IMR-90 (cell line): ENCODE results near the gene KATNIP. TPM values are rescaled to one million over a fixed set of nuclear protein-coding genes. Genes with fewer than 3 reads are reported as not detected.

ENCODE experiments used
- ATAC-seq: fragments of 200-7000 bp; cut with Tn5 transposase; 2 replicates; pipeline ENCODE4 v1.9.1; 2020; ENCODE audit warnings: low read depth, mild to moderate bottlenecking, moderate library complexity
- BruUV-seq: library from RNA; stranded (reverse); fragments of 400-500 nt; replicated peaks from 2 replicates; lab custom pipeline; 2021; lab: Mats Ljungman, UMichigan
- CTCF ChIA-PET: fragments of 300-600 bp; formaldehyde crosslinking; extraction: SDS; loops from one replicate; lab custom pipeline; 2021; ENCODE audit warnings: antibody characterized with exemption; lab: Yijun Ruan, JAX
- POLR2A ChIA-PET: fragments of 300-600 bp; sonication (Branson Sonifier 250); formaldehyde crosslinking; loops from one replicate; lab custom pipeline; 2022; ENCODE audit warnings: antibody characterized with exemption; ENCODE audit not compliant: unreplicated experiment; lab: Charles Lee
- DNase-seq: peaks from one replicate; pipeline ENCODE4 v3.0.0; 2013
- H2AFZ ChIP-seq: replicated peaks from 2 replicates; pipeline ENCODE3; 2013; ENCODE audit warnings: low read length, mild to moderate bottlenecking; ENCODE audit not compliant: poor library complexity
- H2AK5ac ChIP-seq: 2 replicates; pipeline ENCODE4 v1.6.1; 2013; ENCODE audit warnings: low read depth, low read length, inconsistent platforms
- H2AK9ac ChIP-seq: replicated peaks from 2 replicates; pipeline ENCODE3; 2013; ENCODE audit warnings: mild to moderate bottlenecking, low read depth, low read length, moderate library complexity; ENCODE audit not compliant: poor library complexity
- H2BK120ac ChIP-seq: 2 replicates; pipeline ENCODE4 v1.6.1; 2013; ENCODE audit warnings: low read depth, low read length, inconsistent platforms
- H2BK15ac ChIP-seq: 3 replicates; pipeline ENCODE4 v1.6.1; 2013; ENCODE audit warnings: low read depth, low read length, inconsistent platforms
- H2BK20ac ChIP-seq: 2 replicates; pipeline ENCODE4 v1.6.1; 2013; ENCODE audit warnings: low read depth, mild to moderate bottlenecking, inconsistent platforms, low read length, moderate library complexity
- H2BK5ac ChIP-seq: 2 replicates; pipeline ENCODE4 v1.6.1; 2013; ENCODE audit warnings: mild to moderate bottlenecking, low read depth, low read length, inconsistent platforms; ENCODE audit not compliant: poor library complexity, severe bottlenecking
- H3K14ac ChIP-seq: replicated peaks from 2 replicates; pipeline ENCODE4 v1.6.1; 2013; ENCODE audit warnings: low read depth, low read length, inconsistent platforms
- H3K18ac ChIP-seq: 2 replicates; pipeline ENCODE4 v1.6.1; 2013; ENCODE audit warnings: low read depth, low read length, control low read depth
- H3K23ac ChIP-seq: 2 replicates; pipeline ENCODE4 v1.6.1; 2013; ENCODE audit warnings: low read depth, low read length, inconsistent platforms
- H3K27ac ChIP-seq: 2 replicates; pipeline ENCODE4 v1.5.1; 2013; ENCODE audit warnings: mild to moderate bottlenecking, control low read depth, low read length; ENCODE audit not compliant: insufficient read depth
- H3K27me3 ChIP-seq: 2 replicates; pipeline ENCODE4 v1.6.1; 2013; ENCODE audit warnings: low read length; ENCODE audit not compliant: control insufficient read depth, insufficient read depth
- H3K36me3 ChIP-seq: 2 replicates; pipeline ENCODE4 v1.6.1; 2013; ENCODE audit warnings: low read length, mixed read lengths; ENCODE audit not compliant: control insufficient read depth, insufficient read depth
- H3K4ac ChIP-seq: 2 replicates; pipeline ENCODE4 v1.6.1; 2013; ENCODE audit warnings: low read depth, low read length, inconsistent platforms
- H3K4me1 ChIP-seq: 2 replicates; pipeline ENCODE4 v1.6.1; 2013; ENCODE audit warnings: low read length, mixed read lengths; ENCODE audit not compliant: control insufficient read depth, insufficient read depth
- H3K4me2 ChIP-seq: 2 replicates; pipeline ENCODE4 v1.6.1; 2013; ENCODE audit warnings: low read depth, mild to moderate bottlenecking, control low read depth, low read length, moderate library complexity
- H3K4me3 ChIP-seq: 2 replicates; pipeline ENCODE4 v1.5.1; 2013; ENCODE audit warnings: low read depth, mild to moderate bottlenecking, control low read depth, low read length, moderate library complexity; ENCODE audit not compliant: insufficient read depth
- H3K56ac ChIP-seq: 2 replicates; pipeline ENCODE4 v1.6.1; 2013; ENCODE audit warnings: low read length, inconsistent platforms; ENCODE audit not compliant: insufficient read depth; ENCODE audit errors: extremely low read depth
- H3K79me1 ChIP-seq, 2 experiments: 2 replicates each; pipeline ENCODE4 v1.6.1; 2013; ENCODE audit warnings: low read length in 2 of 2, inconsistent platforms in 1 of 2, low read depth in 1 of 2
- H3K9ac ChIP-seq: 2 replicates; pipeline ENCODE4 v1.6.1; 2013; ENCODE audit warnings: low read depth, low read length, control low read depth
- H3K9me1 ChIP-seq: 2 replicates; pipeline ENCODE4 v1.6.1; 2013; ENCODE audit warnings: low read length, inconsistent platforms; ENCODE audit not compliant: insufficient read depth
- H3K9me3 ChIP-seq: 2 replicates; pipeline ENCODE4 v1.6.1; 2013; ENCODE audit warnings: low read length; ENCODE audit not compliant: control insufficient read depth, insufficient read depth
- H4K20me1 ChIP-seq: 2 replicates; pipeline ENCODE4 v1.6.1; 2013; ENCODE audit warnings: low read length, inconsistent platforms; ENCODE audit not compliant: insufficient read depth
- H4K5ac ChIP-seq: 2 replicates; pipeline ENCODE4 v1.6.1; 2013; ENCODE audit warnings: mild to moderate bottlenecking, low read depth, low read length, control low read depth
- H4K8ac ChIP-seq, 2 experiments: 2 replicates each; pipeline ENCODE4 v1.6.1; 2013; ENCODE audit warnings: low read depth in 2 of 2, low read length in 2 of 2, control low read depth in 1 of 2, inconsistent platforms in 1 of 2
- H4K91ac ChIP-seq: 2 replicates; pipeline ENCODE4 v1.6.1; 2013; ENCODE audit warnings: low read depth, low read length, inconsistent platforms; ENCODE audit not compliant: insufficient read depth
- BHLHE40 ChIP-seq: fragments of 150-350 bp; IDR thresholded peaks from 2 replicates; pipeline ENCODE4 v1.6.1; 2016; ENCODE audit warnings: mild to moderate bottlenecking, low read depth, low read length
- CEBPB ChIP-seq: IDR thresholded peaks from 2 replicates; pipeline ENCODE4 v1.6.1; 2012; ENCODE audit warnings: low read depth, low read length, improper control_type of control experiment
- CHD1 ChIP-seq: IDR thresholded peaks from 2 replicates; pipeline ENCODE4 v1.6.1; 2012; ENCODE audit warnings: low read depth, low read length, improper control_type of control experiment
- CTCF ChIP-seq: conservative IDR thresholded peaks from 2 replicates; pipeline ENCODE4 v1.5.1; 2012; ENCODE audit warnings: mild to moderate bottlenecking, low read depth, low read length, improper control_type of control experiment
- ELK1 ChIP-seq: fragments of 150-350 bp; IDR thresholded peaks from 2 replicates; pipeline ENCODE4 v1.6.1; 2016; ENCODE audit warnings: low read depth, mild to moderate bottlenecking, low read length, moderate library complexity, borderline replicate concordance
- FOS ChIP-seq: fragments of 150-350 bp; IDR thresholded peaks from 2 replicates; pipeline ENCODE4 v1.6.1; 2016; ENCODE audit warnings: low read depth, low read length
- MAFK ChIP-seq: IDR thresholded peaks from 2 replicates; pipeline ENCODE4 v1.6.1; 2012; ENCODE audit warnings: low read depth, low read length, improper control_type of control experiment
- MAZ ChIP-seq: IDR thresholded peaks from 2 replicates; pipeline ENCODE4 v1.6.1; 2012; ENCODE audit warnings: low read depth, mild to moderate bottlenecking, low read length, improper control_type of control experiment, moderate library complexity, borderline replicate concordance
- MXI1 ChIP-seq: IDR thresholded peaks from 2 replicates; pipeline ENCODE4 v1.6.1; 2012; ENCODE audit warnings: low read depth, mild to moderate bottlenecking, low read length, moderate library complexity, borderline replicate concordance
- NFE2L2 ChIP-seq: fragments of 150-350 bp; IDR thresholded peaks from 2 replicates; pipeline ENCODE4 v1.6.1; 2016; ENCODE audit warnings: low read depth, mild to moderate bottlenecking, low read length
- POLR2A ChIP-seq: IDR thresholded peaks from 2 replicates; pipeline ENCODE4 v1.6.1; 2012; ENCODE audit warnings: mild to moderate bottlenecking, low read depth, low read length
- RAD21 ChIP-seq: IDR thresholded peaks from 2 replicates; pipeline ENCODE4 v1.6.1; 2012; ENCODE audit warnings: low read length, improper control_type of control experiment
- RCOR1 ChIP-seq: IDR thresholded peaks from 2 replicates; pipeline ENCODE4 v1.6.1; 2012; ENCODE audit warnings: mild to moderate bottlenecking, low read length, improper control_type of control experiment; ENCODE audit not compliant: insufficient replicate concordance
- RFX5 ChIP-seq: IDR thresholded peaks from 2 replicates; pipeline ENCODE4 v1.8.0; 2012; ENCODE audit warnings: low read depth, mild to moderate bottlenecking, low read length, moderate library complexity
- SMC3 ChIP-seq: fragments of 150-350 bp; IDR thresholded peaks from 2 replicates; pipeline ENCODE4 v1.6.1; 2016; ENCODE audit warnings: low read depth, mild to moderate bottlenecking, antibody characterized with exemption, low read length, moderate library complexity
- USF2 ChIP-seq: fragments of 150-350 bp; IDR thresholded peaks from 2 replicates; pipeline ENCODE4 v1.6.1; 2017; ENCODE audit warnings: mild to moderate bottlenecking, antibody characterized with exemption, low read length, low read depth
- WGBS, 2 experiments: methylation state at CpG; one replicate each; pipeline versions ENCODE4 v1.1.5 to v1.1.7; 2013; ENCODE audit warnings: missing lambda C conversion rate in 2 of 2; ENCODE audit not compliant: insufficient read length in 1 of 2; ENCODE audit errors: extremely low coverage in 2 of 2; 5-methylcytosine and 5-hydroxymethylcytosine counted together
- dilution Hi-C: fragments of 300-500 bp; cut with HindIII; formaldehyde crosslinking; loops from one replicate; pipeline ENCODE4 v1.14.3; 2018; ENCODE audit warnings: low sequenced_read_pairs; ENCODE audit not compliant: unreplicated experiment
- in situ Hi-C: fragments of 300-500 bp; cut with MboI; formaldehyde crosslinking; loops from 3 replicates; pipeline ENCODE4 v1.14.3; 2019; ENCODE audit warnings: low sequenced_read_pairs, inconsistent platforms, mixed read lengths
- intact Hi-C: fragments of 100-400 bp; cut with micrococcal nuclease; formaldehyde crosslinking; loops from 2 replicates; pipeline ENCODE4 v1.10.0; 2022
- polyA plus RNA-seq, 3 experiments: library from polyadenylated mRNA; depleted of rRNA; stranded (reverse); fragments of >200 nt; gene quantifications; 2 replicates each; pipeline ENCODE4 v1.2.3, GENCODE V29; 2012; ENCODE audit warnings: low replicate concordance in 1 of 3
- total RNA-seq: library from RNA; depleted of rRNA; stranded (reverse); fragments of >200 nt; gene quantifications from 2 replicates; pipeline ENCODE4 v1.2.3, GENCODE V29; 2012

KATNIP gene
- total and polyA plus RNA-seq, 2 of the 4 experiments (the other 2 are of a cell fraction): 16.7 to 18.6 TPM

- dilution Hi-C loops (no loop called here), in situ Hi-C loops (no loop called here), intact Hi-C loops (no loop called here)
- Histone ChIP-seq H2AK5ac (no peak overlapping the region), H3K4me3 (no peak overlapping the region), H4K91ac (no peak overlapping the region), H3K27ac (no peak overlapping the region), H3K4ac (no peak overlapping the region), H4K8ac (no peak overlapping the region), H3K9me3 (no peaks in the 10 kb centered on the region), H2BK15ac (no peak overlapping the region), H3K18ac (no peak overlapping the region), H3K36me3 (peaks cover 51% of the 10 kb centered on the region), H2AK9ac (no peak overlapping the region), H2BK120ac (no peak overlapping the region), H3K79me1 (peaks cover 9 to 45% of the 10 kb centered on the region in 2 experiments; a peak in 3 of 4 replicates), H2BK20ac (no peak overlapping the region), H3K14ac (no peak overlapping the region), H3K27me3 (no peaks in the 10 kb centered on the region), H3K4me2 (no peak overlapping the region), H3K23ac (no peak overlapping the region), H3K56ac (no peak overlapping the region), H2BK5ac (no peak overlapping the region), H3K9me1 (peaks cover 26% of the 10 kb centered on the region), H2AFZ (no peak overlapping the region), H3K4me1 (peaks cover 7% of the 10 kb centered on the region), H4K20me1 (peaks cover 23% of the 10 kb centered on the region), H4K5ac (no peak overlapping the region), H3K9ac (no peak overlapping the region)
- ChIA-PET POLR2A (no interaction called here), CTCF (interaction anchor here (1.3 to 1.5 kb wide), 2 partner anchors 16 to 41 kb away, joined by 3 to 5 read pairs; no protein-coding TSS in a partner anchor)
- no peak for DNase-seq
- no peak for ATAC-seq
- BruUV-seq: no TSS peak
- TF ChIP-seq MXI1 (no peak), BHLHE40 (no peak), FOS (no peak), MAZ (no peak), MAFK (no peak), RAD21 (no peak), RFX5 (no peak), POLR2A (no peak), CTCF (no peak), ELK1 (no peak), CEBPB (no peak), USF2 (no peak), SMC3 (no peak), NFE2L2 (no peak), RCOR1 (no peak), CHD1 (no peak)
- 87% methylated on average over 6 of the region's 11 CpGs; no CpG with 5 or more reads in 1 of the 2 experiments for WGBS, 2 experiments
These were observed 33.6 kb upstream of the KATNIP start for GRCh38 chr16:27516365-27516764.
